Neural progenitor cell (in vitro differentiated cells): ENCODE results near the gene CCSER1.

ENCODE experiments used
- EZH2 ChIP-seq: fragments of 200-600 bp; sonication (generic); IDR thresholded peaks from 2 replicates; pipeline ENCODE4 v1.6.1; 2017; ENCODE audit warnings: antibody characterized with exemption, mild to moderate bottlenecking, moderate library complexity
- EZH2phosphoT487 ChIP-seq: fragments of 200-600 bp; sonication (generic); IDR thresholded peaks from 2 replicates; pipeline ENCODE4 v1.6.1; 2017; ENCODE audit warnings: antibody characterized with exemption
- TF ChIP-seq, protein P1 (sequence below): fragments of 200-600 bp; sonication (generic); IDR thresholded peaks from 2 replicates; pipeline ENCODE4 v1.5.1; 2017; ENCODE audit warnings: antibody characterized with exemption, mild to moderate bottlenecking

DNA sequence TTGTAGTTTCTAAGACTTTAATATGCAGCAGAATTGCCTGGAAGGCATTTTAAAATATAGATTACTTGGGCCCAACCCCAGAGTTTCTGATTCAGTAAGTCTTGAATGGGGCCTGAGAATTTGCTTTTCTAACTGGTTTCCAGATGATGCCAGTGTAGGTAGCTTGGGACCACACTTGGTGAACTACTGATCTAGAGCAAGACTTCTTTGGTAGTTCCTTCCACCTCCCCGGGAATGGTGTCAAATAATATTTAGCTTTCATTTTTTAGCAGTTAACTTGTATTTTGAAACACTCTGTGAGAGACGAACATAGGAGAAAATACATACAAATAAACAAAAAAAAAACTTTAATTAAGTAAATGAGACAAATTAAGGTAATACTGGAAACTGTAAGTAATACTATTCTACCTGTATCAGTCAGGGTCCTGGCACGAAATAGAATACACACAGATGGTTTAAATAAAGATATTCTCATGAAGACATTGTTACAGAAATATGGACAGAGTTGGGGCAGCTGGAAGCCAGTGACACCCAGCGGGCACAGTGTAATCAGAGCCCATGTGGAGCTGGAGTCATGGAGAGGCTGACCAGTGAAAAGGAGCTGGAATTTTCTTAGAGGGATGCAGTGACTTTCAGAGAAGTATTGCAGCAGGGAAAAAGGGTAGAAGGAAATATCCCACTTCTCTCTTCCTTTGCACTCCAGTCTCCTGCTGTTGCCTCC, 905.7 kb downstream of the CCSER1 start:
- TF ChIP-seq EZH2 (no peak), EZH2phosphoT487 (no peak)
- TF ChIP-seq, protein P1, sequence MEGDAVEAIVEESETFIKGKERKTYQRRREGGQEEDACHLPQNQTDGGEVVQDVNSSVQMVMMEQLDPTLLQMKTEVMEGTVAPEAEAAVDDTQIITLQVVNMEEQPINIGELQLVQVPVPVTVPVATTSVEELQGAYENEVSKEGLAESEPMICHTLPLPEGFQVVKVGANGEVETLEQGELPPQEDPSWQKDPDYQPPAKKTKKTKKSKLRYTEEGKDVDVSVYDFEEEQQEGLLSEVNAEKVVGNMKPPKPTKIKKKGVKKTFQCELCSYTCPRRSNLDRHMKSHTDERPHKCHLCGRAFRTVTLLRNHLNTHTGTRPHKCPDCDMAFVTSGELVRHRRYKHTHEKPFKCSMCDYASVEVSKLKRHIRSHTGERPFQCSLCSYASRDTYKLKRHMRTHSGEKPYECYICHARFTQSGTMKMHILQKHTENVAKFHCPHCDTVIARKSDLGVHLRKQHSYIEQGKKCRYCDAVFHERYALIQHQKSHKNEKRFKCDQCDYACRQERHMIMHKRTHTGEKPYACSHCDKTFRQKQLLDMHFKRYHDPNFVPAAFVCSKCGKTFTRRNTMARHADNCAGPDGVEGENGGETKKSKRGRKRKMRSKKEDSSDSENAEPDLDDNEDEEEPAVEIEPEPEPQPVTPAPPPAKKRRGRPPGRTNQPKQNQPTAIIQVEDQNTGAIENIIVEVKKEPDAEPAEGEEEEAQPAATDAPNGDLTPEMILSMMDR = no peak
